ENCODE measurements around the gene PRPH.

Gene PRPH

DNA sequence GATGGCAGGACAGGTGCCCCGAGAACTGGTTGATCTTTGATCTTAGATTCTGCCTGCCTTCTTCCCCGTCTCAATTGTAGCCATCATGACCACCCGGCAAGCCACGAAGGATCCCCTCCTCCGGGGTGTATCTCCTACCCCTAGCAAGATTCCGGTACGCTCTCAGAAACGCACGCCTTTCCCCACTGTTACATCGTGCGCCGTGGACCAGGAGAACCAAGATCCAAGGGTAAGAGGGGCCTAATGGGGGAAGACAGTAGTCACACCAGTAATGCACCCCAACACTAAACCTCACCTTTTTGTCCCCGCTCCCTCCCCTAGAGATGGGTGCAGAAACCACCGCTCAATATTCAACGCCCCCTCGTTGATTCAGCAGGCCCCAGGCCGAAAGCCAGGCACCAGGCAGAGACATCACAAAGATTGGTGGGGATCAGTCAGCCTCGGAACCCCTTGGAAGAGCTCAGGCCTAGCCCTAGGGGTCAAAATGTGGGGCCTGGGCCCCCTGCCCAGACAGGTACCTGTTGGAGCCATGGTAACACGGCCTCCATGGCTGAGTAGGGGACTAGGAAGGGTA is 28.7 kb downstream of the PRPH start:
- in situ Hi-C loops (cut with MboI; ENCODE audit: low sequenced_read_pairs, unreplicated experiment) = no loop called here
- DNase-seq (ENCODE audit: low spot score) = no peak
- TF ChIP-seq, protein P1, sequence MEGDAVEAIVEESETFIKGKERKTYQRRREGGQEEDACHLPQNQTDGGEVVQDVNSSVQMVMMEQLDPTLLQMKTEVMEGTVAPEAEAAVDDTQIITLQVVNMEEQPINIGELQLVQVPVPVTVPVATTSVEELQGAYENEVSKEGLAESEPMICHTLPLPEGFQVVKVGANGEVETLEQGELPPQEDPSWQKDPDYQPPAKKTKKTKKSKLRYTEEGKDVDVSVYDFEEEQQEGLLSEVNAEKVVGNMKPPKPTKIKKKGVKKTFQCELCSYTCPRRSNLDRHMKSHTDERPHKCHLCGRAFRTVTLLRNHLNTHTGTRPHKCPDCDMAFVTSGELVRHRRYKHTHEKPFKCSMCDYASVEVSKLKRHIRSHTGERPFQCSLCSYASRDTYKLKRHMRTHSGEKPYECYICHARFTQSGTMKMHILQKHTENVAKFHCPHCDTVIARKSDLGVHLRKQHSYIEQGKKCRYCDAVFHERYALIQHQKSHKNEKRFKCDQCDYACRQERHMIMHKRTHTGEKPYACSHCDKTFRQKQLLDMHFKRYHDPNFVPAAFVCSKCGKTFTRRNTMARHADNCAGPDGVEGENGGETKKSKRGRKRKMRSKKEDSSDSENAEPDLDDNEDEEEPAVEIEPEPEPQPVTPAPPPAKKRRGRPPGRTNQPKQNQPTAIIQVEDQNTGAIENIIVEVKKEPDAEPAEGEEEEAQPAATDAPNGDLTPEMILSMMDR (IDR thresholded peaks at IDR 0.05; ENCODE audit: borderline replicate concordance, control extremely low read depth, extremely low read depth, insufficient read depth, missing control alignments) = no peak

DNA sequence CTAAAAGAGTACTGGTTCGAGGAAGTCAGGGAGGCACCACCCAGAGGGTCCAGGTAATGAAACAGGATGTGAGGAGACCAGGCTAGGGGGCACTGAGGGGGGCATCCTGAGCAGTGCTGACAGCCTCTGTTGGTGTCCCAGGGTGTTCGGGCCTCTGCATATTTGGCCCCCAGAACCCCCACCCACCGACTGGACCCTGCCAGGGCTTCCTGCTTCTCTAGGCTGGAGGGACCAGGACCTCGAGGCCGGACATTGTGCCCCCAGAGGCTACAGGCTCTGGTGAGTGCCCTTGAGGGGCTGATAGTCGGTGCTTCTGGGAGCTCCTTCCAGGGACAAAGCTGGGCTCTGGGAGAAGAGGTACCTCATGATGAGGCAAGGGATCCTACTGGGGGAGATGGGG is 30.7 kb downstream of the PRPH start:
- TF ChIP-seq, protein P1 (IDR thresholded peaks at IDR 0.05; ENCODE audit: borderline replicate concordance, control extremely low read depth, extremely low read depth, insufficient read depth, missing control alignments) = no peak
- in situ Hi-C loops (cut with MboI; ENCODE audit: low sequenced_read_pairs, unreplicated experiment) = no loop called here
- no peak for DNase-seq (ENCODE audit: low spot score)

DNA sequence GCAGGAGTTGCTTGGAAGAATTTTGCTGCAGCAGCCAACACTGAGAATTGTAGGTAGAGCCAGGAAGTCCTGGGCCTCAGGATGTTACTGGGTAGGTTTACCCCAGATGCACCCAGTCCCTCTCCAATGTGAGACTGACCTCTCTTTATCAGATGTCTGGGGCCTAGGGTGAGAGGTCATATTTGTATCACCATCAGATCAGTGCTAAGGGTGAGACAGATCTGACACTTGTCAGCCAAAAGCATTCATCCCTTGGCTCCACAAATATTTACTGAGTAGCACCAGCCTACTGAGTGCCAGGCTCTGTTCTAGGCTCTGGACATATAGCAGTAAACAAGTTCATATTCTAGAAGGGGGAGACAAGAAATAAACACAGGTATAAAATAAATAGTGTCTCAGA is 32.4 kb downstream of the PRPH start:
- in situ Hi-C loops (cut with MboI; ENCODE audit: low sequenced_read_pairs, unreplicated experiment) = no loop called here
- TF ChIP-seq, protein P1 (IDR thresholded peaks at IDR 0.05; ENCODE audit: borderline replicate concordance, control extremely low read depth, extremely low read depth, insufficient read depth, missing control alignments) = no peak
- DNase-seq (ENCODE audit: low spot score) = no peak

DNA sequence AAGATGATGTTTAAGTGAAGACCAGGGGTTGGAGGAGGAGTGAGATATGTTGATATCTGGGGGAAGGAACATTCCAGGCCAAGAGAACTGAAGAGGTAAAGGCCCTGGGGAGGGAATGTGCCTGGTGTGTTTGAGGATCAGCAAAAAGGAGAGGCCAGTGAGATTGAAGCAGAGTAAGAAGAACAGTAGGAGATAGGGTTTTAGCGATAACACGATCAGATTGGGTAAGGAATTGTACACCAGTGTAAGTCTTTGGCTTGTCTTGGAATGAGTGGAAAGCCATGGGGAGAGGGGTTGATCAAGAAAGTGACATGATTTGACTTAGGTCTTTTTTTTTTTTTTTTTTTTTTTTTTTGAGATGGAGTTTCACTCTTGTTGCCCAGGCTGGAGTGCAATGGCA is 32.9 kb downstream of the PRPH start:
- TF ChIP-seq, protein P1 (IDR thresholded peaks at IDR 0.05; ENCODE audit: borderline replicate concordance, control extremely low read depth, extremely low read depth, insufficient read depth, missing control alignments) = no peak
- DNase-seq (ENCODE audit: low spot score) = no peak
- in situ Hi-C loops (cut with MboI; ENCODE audit: low sequenced_read_pairs, unreplicated experiment) = no loop called here

DNA sequence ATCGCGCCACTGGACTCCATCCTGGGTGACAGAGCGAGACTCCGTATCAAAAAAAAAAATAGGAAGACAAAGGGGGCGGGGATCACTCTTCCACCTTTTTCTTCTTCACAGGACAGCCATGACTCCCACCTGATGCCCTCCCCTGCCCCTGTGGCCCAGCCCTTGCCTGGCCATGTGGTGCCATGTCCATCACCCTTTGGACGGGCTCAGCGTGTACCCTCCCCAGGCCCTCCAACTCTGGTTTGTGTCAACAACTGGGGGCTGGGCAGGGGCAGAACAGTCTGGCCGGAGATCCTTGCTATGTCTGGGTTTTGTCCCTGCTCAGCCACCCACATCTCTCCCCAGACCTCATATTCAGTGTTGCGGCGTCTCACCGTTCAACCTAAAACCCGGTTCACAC is 33.9 kb downstream of the PRPH start:
- in situ Hi-C loops (cut with MboI; ENCODE audit: low sequenced_read_pairs, unreplicated experiment) = no loop called here
- TF ChIP-seq, protein P1 (IDR thresholded peaks at IDR 0.05; ENCODE audit: borderline replicate concordance, control extremely low read depth, extremely low read depth, insufficient read depth, missing control alignments) = no peak
- DNase-seq (ENCODE audit: low spot score) = no peak

DNA sequence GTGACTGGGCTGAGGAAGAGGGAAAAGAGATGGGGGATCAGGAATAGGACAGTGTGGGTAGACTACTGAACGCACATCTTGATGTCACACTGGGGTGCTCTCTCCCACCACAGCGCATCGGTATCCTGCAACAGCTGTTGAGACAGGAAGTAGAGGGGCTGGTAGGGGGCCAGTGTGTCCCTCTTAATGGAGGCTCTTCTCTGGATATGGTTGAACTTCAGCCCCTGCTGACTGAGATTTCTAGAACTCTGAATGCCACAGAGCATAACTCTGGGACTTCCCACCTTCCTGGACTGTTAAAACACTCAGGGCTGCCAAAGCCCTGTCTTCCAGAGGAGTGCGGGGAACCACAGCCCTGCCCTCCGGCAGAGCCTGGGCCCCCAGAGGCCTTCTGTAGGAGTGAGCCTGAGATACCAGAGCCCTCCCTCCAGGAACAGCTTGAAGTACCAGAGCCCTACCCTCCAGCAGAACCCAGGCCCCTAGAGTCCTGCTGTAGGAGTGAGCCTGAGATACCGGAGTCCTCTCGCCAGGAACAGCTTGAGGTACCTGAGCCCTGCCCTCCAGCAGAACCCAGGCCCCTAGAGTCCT is 35.2 kb downstream of the PRPH start:
- DNase-seq (ENCODE audit: low spot score) = no peak
- TF ChIP-seq, protein P1 (IDR thresholded peaks at IDR 0.05; ENCODE audit: borderline replicate concordance, control extremely low read depth, extremely low read depth, insufficient read depth, missing control alignments) = no peak
- in situ Hi-C loops (cut with MboI; ENCODE audit: low sequenced_read_pairs, unreplicated experiment) = no loop called here

All from GM13976 (cell line).